Muscle of leg (tissue), 11 donors: ENCODE results near the gene HPN. TPM values are rescaled to one million over a fixed set of nuclear protein-coding genes. Genes with fewer than 3 reads are reported as not detected.
"Not testable (repeated sequence)": the region's sequence is repeated elsewhere in the genome, so short reads cannot be mapped to it uniquely, and the experiment has no call there.

Experiments
- DNase-seq: peaks from one replicate; pipeline ENCODE4 v3.0.0; 2013
- H3K27ac ChIP-seq: one replicate; pipeline ENCODE4 v1.5.1; 2013; ENCODE audit warnings: mild to moderate bottlenecking, low read length, control low read depth
- H3K27me3 ChIP-seq: one replicate; pipeline ENCODE4 v1.6.1; 2013; ENCODE audit warnings: low read length; ENCODE audit not compliant: control insufficient read depth, insufficient read depth
- H3K36me3 ChIP-seq: one replicate; pipeline ENCODE4 v1.6.1; 2013; ENCODE audit warnings: low read length; ENCODE audit not compliant: control insufficient read depth, insufficient read depth
- H3K4me1 ChIP-seq: one replicate; pipeline ENCODE4 v1.6.1; 2013; ENCODE audit warnings: low read length; ENCODE audit not compliant: control insufficient read depth, insufficient read depth
- H3K4me3 ChIP-seq: one replicate; pipeline ENCODE4 v1.5.1; 2013; ENCODE audit warnings: low read length, control low read depth
- H3K9me3 ChIP-seq: replicated peaks from 2 replicates; pipeline ENCODE4 v1.6.1; 2013; ENCODE audit warnings: low read depth, low read length; ENCODE audit not compliant: control insufficient read depth
- WGBS: methylation state at CpG from one replicate; pipeline ENCODE4 v1.1.5; 2013; ENCODE audit warnings: missing lambda C conversion rate; ENCODE audit not compliant: insufficient coverage; 5-methylcytosine and 5-hydroxymethylcytosine counted together
- polyA plus RNA-seq, 8 donors: library from polyadenylated mRNA; unstranded; fragments of 120-200 nt; gene quantifications; one replicate each; pipeline versions ENCODE4 v1.2.1 to v1.2.3, GENCODE V29; 2013; ENCODE audit warnings: inconsistent platforms in 1 of 8, low replicate concordance in 1 of 8; ENCODE audit not compliant: insufficient read length in 8 of 8, insufficient read depth in 1 of 8
- total RNA-seq: library from RNA; stranded (reverse); fragments of 120-200 nt; gene quantifications from one replicate; pipeline ENCODE4 v1.2.4, GENCODE V29; 2013

The HPN gene
- total and polyA plus RNA-seq, 9 donors = 0.13 to 15.6 (median 0.40) TPM; not detected in 1

GRCh38 chr19:35008891-35009341 lies 32.6 kb upstream of the HPN start:
- H3K4me1 ChIP-seq = peaks cover 11% of the 10 kb centered on the region

GRCh38 chr19:35009424-35010415 lies 31.8 kb upstream of the HPN start:
- H3K27ac ChIP-seq = no peak overlapping the region

More at GRCh38 chr19:35008891-35009341, 32.6 kb upstream of the HPN start:
- Histone ChIP-seq H3K36me3 (peaks cover 70% of the 10 kb centered on the region), H3K4me3 (no peak overlapping the region), H3K27ac (no peak overlapping the region), H3K9me3 (no peaks in the 10 kb centered on the region), H3K27me3 (no peaks in the 10 kb centered on the region)
- 80% methylated on average over 5 of the region's 12 CpGs for WGBS
- no peak for DNase-seq

GRCh38 chr19:35011091-35011689 lies 30.3 kb upstream of the HPN start:
- WGBS = 63% methylated on average over 5 of the region's 13 CpGs
- no peak overlapping the region for H3K27ac ChIP-seq

More at GRCh38 chr19:35009424-35010415, 31.8 kb upstream of the HPN start:
- WGBS = 82% methylated on average over 24 of the region's 36 CpGs
- Histone ChIP-seq H3K27me3 (no peaks in the 10 kb centered on the region), H3K4me1 (peaks cover 11% of the 10 kb centered on the region), H3K36me3 (peaks cover 73% of the 10 kb centered on the region), H3K4me3 (no peak overlapping the region), H3K9me3 (no peaks in the 10 kb centered on the region)
- DNase-seq = no peak

GRCh38 chr19:35011737-35012682 lies 29.5 kb upstream of the HPN start:
- DNase-seq = no peak
- no peaks in the 10 kb centered on the region for H3K9me3 ChIP-seq
- peaks cover 74% of the 10 kb centered on the region for H3K36me3 ChIP-seq
- WGBS = 84% methylated on average over 14 of the region's 18 CpGs
- no peak overlapping the region for H3K27ac ChIP-seq
- peaks cover 11% of the 10 kb centered on the region for H3K4me1 ChIP-seq
- H3K27me3 ChIP-seq = no peaks in the 10 kb centered on the region
- no peak overlapping the region for H3K4me3 ChIP-seq

More at GRCh38 chr19:35011091-35011689, 30.3 kb upstream of the HPN start:
- Histone ChIP-seq H3K27me3 (no peaks in the 10 kb centered on the region), H3K36me3 (peaks cover 79% of the 10 kb centered on the region), H3K4me1 (peaks cover 11% of the 10 kb centered on the region), H3K9me3 (no peaks in the 10 kb centered on the region), H3K4me3 (no peak overlapping the region)
- no peak for DNase-seq

GRCh38 chr19:35013041-35013819 lies 28.3 kb upstream of the HPN start:
- Histone ChIP-seq H3K27ac (no peak overlapping the region), H3K36me3 (peaks cover 84% of the 10 kb centered on the region), H3K4me1 (peaks cover 11% of the 10 kb centered on the region)

GRCh38 chr19:35013820-35014754 lies 27.4 kb upstream of the HPN start:
- DNase-seq = no peak
- WGBS = 89% methylated on average over 13 of the region's 23 CpGs
- Histone ChIP-seq H3K4me1 (peaks cover 11% of the 10 kb centered on the region), H3K27ac (no peak overlapping the region), H3K27me3 (no peaks in the 10 kb centered on the region), H3K4me3 (no peak overlapping the region), H3K36me3 (peaks cover 90% of the 10 kb centered on the region), H3K9me3 (no peaks in the 10 kb centered on the region)

More at GRCh38 chr19:35013041-35013819, 28.3 kb upstream of the HPN start:
- 30% methylated on average over 21 of the region's 32 CpGs for WGBS
- Histone ChIP-seq H3K9me3 (no peaks in the 10 kb centered on the region), H3K4me3 (no peak overlapping the region), H3K27me3 (no peaks in the 10 kb centered on the region)
- peak; percentile 83 for DNase-seq

- H3K27me3 ChIP-seq, H3K9me3 ChIP-seq, H3K27ac ChIP-seq, H3K4me3 ChIP-seq, DNase-seq: not testable (repeated sequence)
- Histone ChIP-seq H3K36me3 (peaks cover 90% of the 10 kb centered on the region), H3K4me1 (peaks cover 11% of the 10 kb centered on the region)
- 96% methylated on average over 4 of the region's 4 CpGs for WGBS
These were observed 26.7 kb upstream of the HPN start for GRCh38 chr19:35014774-35015173.

- no peak for DNase-seq
- H3K36me3 ChIP-seq = peaks cover 87% of the 10 kb centered on the region
- H3K4me3 ChIP-seq = no peak overlapping the region
- 88% methylated on average over 7 of the region's 16 CpGs for WGBS
- H3K9me3 ChIP-seq = no peaks in the 10 kb centered on the region
- no peak overlapping the region for H3K27ac ChIP-seq
- peaks cover 11% of the 10 kb centered on the region for H3K4me1 ChIP-seq
- H3K27me3 ChIP-seq = no peaks in the 10 kb centered on the region
These were observed 26.1 kb upstream of the HPN start for GRCh38 chr19:35015270-35015953.
